ENCODE results near the gene NAAA.

Gene NAAA

DNA sequence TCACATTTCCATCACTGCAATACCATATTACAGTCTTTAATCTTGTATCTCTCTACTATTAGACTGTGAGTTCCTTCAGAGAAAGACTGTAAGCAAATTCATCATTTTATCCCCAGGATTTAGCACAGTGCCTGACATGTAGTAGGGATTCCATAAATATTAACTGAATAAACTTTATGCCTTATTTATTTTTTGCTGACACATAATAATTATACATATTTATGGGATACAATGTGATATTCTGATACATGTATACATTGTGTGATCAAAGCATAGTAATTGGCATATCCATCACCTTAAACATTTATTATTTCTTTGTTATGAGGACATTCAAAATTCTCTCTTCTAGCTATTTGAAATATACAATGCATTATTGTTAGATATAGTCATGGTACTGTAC, 42.3 kb downstream of the NAAA start:
- Histone ChIP-seq H3K9me3 (ENCODE audit: insufficient read depth, low read length, severe bottlenecking) (no peaks in the 10 kb centered on the region), H3K36me3 (ENCODE audit: insufficient read depth, low read length) (no peaks in the 10 kb centered on the region), H3K79me2 (ENCODE audit: insufficient read depth, low read length) (no peaks in the 10 kb centered on the region), H3K27ac (ENCODE audit: low read length) (no peak overlapping the region), H3K27me3 (ENCODE audit: insufficient read depth, low read length, poor library complexity) (no peaks in the 10 kb centered on the region), H4K20me1 (ENCODE audit: insufficient read depth, low read length) (no peaks in the 10 kb centered on the region), H3K4me2 (ENCODE audit: insufficient read depth, low read length) (no peak overlapping the region), H3K4me3 (ENCODE audit: low read depth in 1 of 2, low read length in 2 of 2) (no peak overlapping the region), H2AFZ (ENCODE audit: low read depth, low read length) (no peak overlapping the region), H3K9ac (ENCODE audit: low read depth, low read length) (no peak overlapping the region), H3K4me1 (ENCODE audit: insufficient read depth, low read length) (no peaks in the 10 kb centered on the region)
- ATAC-seq (ENCODE audit: insufficient read depth, low read depth) (no peak), DNase-seq (no peak)
- TF ChIP-seq CTCF (IDR thresholded peaks at IDR 0.05; ENCODE audit: borderline replicate concordance, extremely low read depth, low read length, poor library complexity, severe bottlenecking) (no peak), EZH2 (IDR thresholded peaks at IDR 0.05; ENCODE audit: borderline replicate concordance, low read depth, low read length, severe bottlenecking) (no peak)

- Histone ChIP-seq H4K20me1 (ENCODE audit: insufficient read depth, low read length) (no peaks in the 10 kb centered on the region), H3K36me3 (ENCODE audit: insufficient read depth, low read length) (no peaks in the 10 kb centered on the region), H3K27me3 (ENCODE audit: insufficient read depth, low read length, poor library complexity) (no peaks in the 10 kb centered on the region), H2AFZ (ENCODE audit: low read depth, low read length) (no peak overlapping the region), H3K9ac (ENCODE audit: low read depth, low read length) (no peak overlapping the region), H3K27ac (ENCODE audit: low read length) (no peak overlapping the region), H3K9me3 (ENCODE audit: insufficient read depth, low read length, severe bottlenecking) (no peaks in the 10 kb centered on the region), H3K79me2 (ENCODE audit: insufficient read depth, low read length) (no peaks in the 10 kb centered on the region), H3K4me3 (ENCODE audit: low read depth in 1 of 2, low read length in 2 of 2) (no peak overlapping the region), H3K4me1 (ENCODE audit: insufficient read depth, low read length) (no peaks in the 10 kb centered on the region), H3K4me2 (ENCODE audit: insufficient read depth, low read length) (no peak overlapping the region)
- TF ChIP-seq EZH2 (IDR thresholded peaks at IDR 0.05; ENCODE audit: borderline replicate concordance, low read depth, low read length, severe bottlenecking) (no peak), CTCF (IDR thresholded peaks at IDR 0.05; ENCODE audit: borderline replicate concordance, extremely low read depth, low read length, poor library complexity, severe bottlenecking) (peak; percentile 68)
- DNase-seq (peak; percentile 9), ATAC-seq (ENCODE audit: insufficient read depth, low read depth) (peak; percentile 86)
These were observed 45.0 kb downstream of the NAAA start for GRCh38 chr4:75895744-75896314.

- no peak overlapping the region for H3K4me3 ChIP-seq (ENCODE audit: low read depth in 1 of 2, low read length in 2 of 2)
- DNase-seq (no peak), ATAC-seq (ENCODE audit: insufficient read depth, low read depth) (no peak)
- no peak overlapping the region for H3K27ac ChIP-seq (ENCODE audit: low read length)
- no peaks in the 10 kb centered on the region for H3K9me3 ChIP-seq (ENCODE audit: insufficient read depth, low read length, severe bottlenecking)
- H3K4me1 ChIP-seq (ENCODE audit: insufficient read depth, low read length) = no peaks in the 10 kb centered on the region
- H3K27me3 ChIP-seq (ENCODE audit: insufficient read depth, low read length, poor library complexity) = no peaks in the 10 kb centered on the region
- no peaks in the 10 kb centered on the region for H4K20me1 ChIP-seq (ENCODE audit: insufficient read depth, low read length)
- H2AFZ ChIP-seq (ENCODE audit: low read depth, low read length) = no peak overlapping the region
- H3K9ac ChIP-seq (ENCODE audit: low read depth, low read length) = no peak overlapping the region
- no peaks in the 10 kb centered on the region for H3K36me3 ChIP-seq (ENCODE audit: insufficient read depth, low read length)
- H3K79me2 ChIP-seq (ENCODE audit: insufficient read depth, low read length) = no peaks in the 10 kb centered on the region
- peak; percentile 26 for TF ChIP-seq CTCF (IDR thresholded peaks at IDR 0.05; ENCODE audit: borderline replicate concordance, extremely low read depth, low read length, poor library complexity, severe bottlenecking)
- TF ChIP-seq EZH2 (IDR thresholded peaks at IDR 0.05; ENCODE audit: borderline replicate concordance, low read depth, low read length, severe bottlenecking) = no peak
- H3K4me2 ChIP-seq (ENCODE audit: insufficient read depth, low read length) = no peak overlapping the region
These were observed 48.3 kb downstream of the NAAA start for GRCh38 chr4:75892508-75892907.

GRCh38 chr4:75891611-75892010, 49.2 kb downstream of the NAAA start:
- Histone ChIP-seq H3K4me3 (ENCODE audit: low read depth in 1 of 2, low read length in 2 of 2) (no peak overlapping the region), H3K79me2 (ENCODE audit: insufficient read depth, low read length) (no peaks in the 10 kb centered on the region), H3K4me1 (ENCODE audit: insufficient read depth, low read length) (no peaks in the 10 kb centered on the region), H3K27me3 (ENCODE audit: insufficient read depth, low read length, poor library complexity) (no peaks in the 10 kb centered on the region), H3K9ac (ENCODE audit: low read depth, low read length) (no peak overlapping the region), H3K27ac (ENCODE audit: low read length) (no peak overlapping the region), H4K20me1 (ENCODE audit: insufficient read depth, low read length) (no peaks in the 10 kb centered on the region), H3K9me3 (ENCODE audit: insufficient read depth, low read length, severe bottlenecking) (no peaks in the 10 kb centered on the region), H3K36me3 (ENCODE audit: insufficient read depth, low read length) (no peaks in the 10 kb centered on the region), H2AFZ (ENCODE audit: low read depth, low read length) (no peak overlapping the region), H3K4me2 (ENCODE audit: insufficient read depth, low read length) (no peak overlapping the region)
- TF ChIP-seq CTCF (IDR thresholded peaks at IDR 0.05; ENCODE audit: borderline replicate concordance, extremely low read depth, low read length, poor library complexity, severe bottlenecking) = no peak
- no peak for TF ChIP-seq EZH2 (IDR thresholded peaks at IDR 0.05; ENCODE audit: borderline replicate concordance, low read depth, low read length, severe bottlenecking)
- ATAC-seq (ENCODE audit: insufficient read depth, low read depth) (no peak), DNase-seq (no peak)
